PFSK-1 (cell line): Measurements from ENCODE around the gene MYH10.

Experiments
- FOXP2 ChIP-seq: optimal IDR thresholded peaks from 2 replicates; pipeline ENCODE3; 2011; ENCODE audit warnings: borderline replicate concordance, control low read depth, inconsistent platforms; ENCODE audit not compliant: insufficient read depth; ENCODE audit errors: extremely low read length, extremely low read depth
- POLR2AphosphoS5 ChIP-seq: IDR thresholded peaks from 2 replicates; pipeline ENCODE4 v1.6.1; 2012; ENCODE audit warnings: low read depth, mild to moderate bottlenecking, control low read depth, low read length, moderate library complexity
- REST ChIP-seq, 2 experiments: IDR thresholded peaks; 2 replicates each; pipeline versions ENCODE4 v1.6.1 to v1.8.0; 2011 to 2012; ENCODE audit warnings: low read depth in 2 of 2, low read length in 2 of 2, control low read depth in 1 of 2, inconsistent platforms in 1 of 2, mild to moderate bottlenecking in 1 of 2, moderate library complexity in 1 of 2; ENCODE audit not compliant: insufficient read depth in 1 of 2
- SIN3A ChIP-seq: IDR thresholded peaks from 2 replicates; pipeline ENCODE4 v1.6.1; 2012; ENCODE audit warnings: mild to moderate bottlenecking, low read length, moderate library complexity, borderline replicate concordance; ENCODE audit not compliant: insufficient read depth
- TAF1 ChIP-seq: IDR thresholded peaks from 2 replicates; pipeline ENCODE4 v1.6.1; 2012; ENCODE audit warnings: low read length, control low read depth, borderline replicate concordance; ENCODE audit not compliant: insufficient read depth

Gene MYH10

GRCh38 chr17:8473451-8474192 is 156.9 kb downstream of the MYH10 start:
- TF ChIP-seq SIN3A (no peak), REST (IDR thresholded peaks at IDR 0.05; ENCODE audit: insufficient read depth in 1 of 2, low read depth in 2 of 2, low read length in 2 of 2) (no peak), POLR2AphosphoS5 (no peak), FOXP2 (no peak), TAF1 (no peak)

- no peak for TF ChIP-seq TAF1
- TF ChIP-seq FOXP2, result no peak
Observed at GRCh38 chr17:8472663-8473062, 157.9 kb downstream of the MYH10 start.

- no peak for TF ChIP-seq REST (IDR thresholded peaks at IDR 0.05; ENCODE audit: insufficient read depth in 1 of 2, low read depth in 2 of 2, low read length in 2 of 2)
- no peak for TF ChIP-seq FOXP2
- no peak for TF ChIP-seq SIN3A
- TF ChIP-seq TAF1, result no peak
- no peak for TF ChIP-seq POLR2AphosphoS5
Observed at GRCh38 chr17:8470447-8471047, 160.0 kb downstream of the MYH10 start.

GRCh38 chr17:8469964-8470363 is 160.6 kb downstream of the MYH10 start:
- TF ChIP-seq POLR2AphosphoS5, result no peak
- TF ChIP-seq TAF1, result no peak

- no peak for TF ChIP-seq FOXP2
- TF ChIP-seq SIN3A, result no peak
- no peak for TF ChIP-seq POLR2AphosphoS5
- no peak for TF ChIP-seq REST (IDR thresholded peaks at IDR 0.05; ENCODE audit: insufficient read depth in 1 of 2, low read depth in 2 of 2, low read length in 2 of 2)
- TF ChIP-seq TAF1, result no peak
Observed at GRCh38 chr17:8468980-8469379, 161.5 kb downstream of the MYH10 start.

GRCh38 chr17:8468127-8468526 is 162.4 kb downstream of the MYH10 start:
- no peak for TF ChIP-seq TAF1
- TF ChIP-seq FOXP2, result no peak
- no peak for TF ChIP-seq REST (IDR thresholded peaks at IDR 0.05; ENCODE audit: insufficient read depth in 1 of 2, low read depth in 2 of 2, low read length in 2 of 2)
- no peak for TF ChIP-seq SIN3A
- no peak for TF ChIP-seq POLR2AphosphoS5
